NCI-H2227 treated with DMSO at 0.1 percent for 48 hours (cell line): ENCODE data around the gene MGLL.

Experiments
- DNase-seq: peaks from one replicate; lab custom pipeline; 2025; lab: John Stamatoyannopoulos, UW

MGLL gene

DNA sequence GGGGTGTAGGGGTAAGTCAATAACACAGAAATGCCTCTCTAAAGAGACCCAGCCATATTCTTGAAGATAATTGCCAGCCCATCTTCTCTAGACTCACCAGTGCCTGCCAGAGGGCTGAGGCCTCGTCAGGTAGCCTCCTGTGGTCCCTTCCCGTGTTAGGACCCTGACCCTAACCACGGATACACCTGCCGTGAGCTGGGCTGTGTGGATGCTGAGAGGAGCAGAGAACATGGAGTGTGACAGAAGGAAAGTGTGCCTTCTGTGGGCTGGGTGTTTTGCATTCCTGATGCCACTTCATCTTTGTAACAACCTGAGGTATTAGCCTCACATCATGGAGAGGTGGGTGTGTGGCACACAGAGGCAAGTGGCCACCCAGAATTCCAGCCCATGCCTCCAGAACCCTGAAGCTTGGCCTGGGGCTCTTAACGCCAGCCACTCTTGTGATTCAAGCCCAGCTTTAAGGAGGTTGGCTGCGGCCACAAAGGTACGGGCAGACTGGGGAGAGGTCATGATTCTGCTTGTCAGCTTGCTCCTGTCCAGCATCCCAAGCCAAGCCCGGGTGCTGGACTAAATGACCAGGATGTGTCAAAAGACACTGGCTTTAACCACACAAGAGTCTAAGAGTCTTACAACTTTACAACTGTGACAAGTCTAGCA lies 170.7 kb downstream of the MGLL start:
- DNase-seq: no peak

DNA sequence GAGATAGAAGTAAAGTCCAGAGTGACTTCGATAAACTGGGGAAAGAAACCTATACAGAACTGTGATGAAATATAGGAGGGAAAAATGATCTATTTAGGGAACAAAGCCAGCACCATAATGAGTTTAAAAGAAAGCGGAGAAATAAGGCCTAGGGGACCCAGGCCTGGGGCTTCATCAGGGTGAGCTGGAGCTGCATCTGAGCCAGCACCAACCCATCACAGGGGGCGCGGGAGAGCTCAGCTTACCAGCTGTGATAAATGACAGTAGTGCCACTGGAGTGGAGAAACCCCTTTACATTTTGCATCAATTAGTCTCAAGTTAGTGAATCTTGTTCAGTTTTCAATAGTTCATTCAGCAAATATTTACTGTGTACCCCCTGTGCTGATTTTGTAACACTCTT lies 172.1 kb downstream of the MGLL start:
- no peak for DNase-seq

DNA sequence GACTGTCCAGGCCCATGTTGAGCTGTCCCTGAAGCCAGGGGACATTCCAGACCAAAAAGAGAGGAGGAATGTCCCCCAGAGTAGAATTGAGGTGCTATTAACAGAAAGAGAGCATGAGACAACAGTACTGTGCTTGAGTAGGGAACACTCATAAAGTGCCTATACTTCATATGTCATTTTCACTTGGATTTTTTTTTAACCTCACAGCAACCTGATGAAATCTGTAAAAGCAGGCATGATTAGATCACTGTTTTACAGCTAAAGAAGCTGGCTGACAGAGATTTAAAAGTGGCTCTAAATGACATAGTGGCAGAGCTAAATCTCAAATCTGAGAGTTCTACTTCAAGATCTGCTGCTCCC lies 174.5 kb downstream of the MGLL start:
- no peak for DNase-seq

DNA sequence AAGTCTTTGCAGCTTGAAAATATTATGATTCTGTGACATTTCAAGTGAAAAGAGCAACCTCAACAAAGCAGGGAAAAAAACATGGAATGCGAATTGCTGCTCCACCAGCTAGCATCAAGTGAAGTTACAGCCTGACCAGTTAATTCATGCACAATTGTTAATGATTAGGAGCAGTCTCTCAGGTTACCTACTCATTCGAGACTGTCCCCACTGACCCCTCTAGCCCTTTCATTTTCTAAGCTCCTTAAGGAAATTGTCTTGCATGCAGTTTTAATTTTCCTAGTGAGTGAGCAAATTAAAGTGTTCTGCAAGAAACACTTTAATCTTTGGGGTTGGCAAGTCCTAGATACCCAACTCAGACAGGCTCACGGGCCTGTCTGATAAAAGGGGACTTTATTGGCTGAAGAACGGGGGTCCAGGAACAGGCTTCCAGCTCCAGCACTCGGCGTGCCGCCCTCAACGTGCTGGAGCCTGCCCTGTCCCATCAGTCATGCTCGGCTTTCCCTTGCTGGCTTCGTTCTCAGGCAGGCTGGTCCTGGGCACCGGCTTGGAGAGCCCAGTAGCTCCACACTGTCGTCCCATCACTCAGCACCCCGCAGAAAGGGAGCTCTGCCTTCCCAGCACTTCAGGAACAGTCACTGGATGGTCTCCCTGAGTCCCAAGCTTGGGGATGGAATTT lies 175.0 kb downstream of the MGLL start:
- DNase-seq: no peak

DNA sequence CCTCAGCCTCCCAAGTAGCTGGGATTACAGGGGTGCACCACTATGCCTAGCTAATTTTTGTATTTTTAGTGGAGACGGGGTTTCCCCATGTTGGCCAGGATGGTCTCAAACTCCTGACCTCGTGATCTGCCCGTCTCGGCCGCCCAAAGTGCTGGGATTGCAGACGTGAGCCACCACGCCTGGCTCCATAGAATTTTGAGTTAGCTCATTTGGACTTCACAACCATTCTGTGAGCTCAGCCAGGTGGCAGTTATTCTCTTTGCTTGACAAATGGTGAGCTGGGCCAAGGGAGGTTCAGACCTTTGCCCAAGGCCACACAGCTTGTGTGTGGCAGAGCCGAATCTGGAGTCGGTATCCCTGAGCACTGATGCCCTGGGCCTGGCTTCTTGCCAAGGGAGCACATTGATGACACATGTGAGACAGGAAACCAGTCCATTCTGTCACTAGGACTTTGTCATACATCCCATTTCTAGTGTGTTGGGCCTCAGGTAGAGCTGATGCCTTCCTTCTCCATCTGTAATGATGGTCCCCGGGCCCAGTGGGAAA lies 175.7 kb downstream of the MGLL start:
- DNase-seq: no peak

DNA sequence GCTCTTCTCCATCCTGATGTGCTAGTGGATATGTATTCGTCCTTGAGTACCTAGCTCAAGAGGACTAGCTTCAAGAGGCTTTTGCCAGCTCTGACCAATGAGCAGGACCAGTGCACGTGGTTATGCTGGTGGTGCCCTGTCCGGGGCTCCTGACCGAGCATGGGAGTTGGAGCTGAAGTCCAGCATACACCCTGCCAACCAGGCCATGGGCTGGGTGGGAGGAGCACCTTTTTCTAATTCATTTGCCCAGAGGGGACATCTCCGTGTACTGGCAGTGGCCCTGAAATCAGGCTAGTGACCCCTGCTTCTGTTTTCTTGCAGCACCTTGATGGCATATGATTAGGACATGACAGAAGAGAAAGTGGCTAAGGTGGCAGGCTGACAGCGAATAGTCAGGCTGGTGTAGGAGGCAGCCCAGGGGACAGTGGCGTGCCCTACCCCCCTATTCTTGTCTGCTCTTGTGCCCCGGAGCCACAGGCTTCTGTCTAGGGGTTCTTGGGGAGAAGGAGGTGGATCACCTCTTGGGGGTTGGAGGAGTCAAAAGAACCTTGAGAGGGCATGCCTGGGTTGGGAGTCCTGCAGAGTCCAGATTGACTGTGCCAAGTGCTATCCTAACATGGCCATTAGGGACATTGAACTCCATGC lies 176.8 kb downstream of the MGLL start:
- DNase-seq: no peak

DNA sequence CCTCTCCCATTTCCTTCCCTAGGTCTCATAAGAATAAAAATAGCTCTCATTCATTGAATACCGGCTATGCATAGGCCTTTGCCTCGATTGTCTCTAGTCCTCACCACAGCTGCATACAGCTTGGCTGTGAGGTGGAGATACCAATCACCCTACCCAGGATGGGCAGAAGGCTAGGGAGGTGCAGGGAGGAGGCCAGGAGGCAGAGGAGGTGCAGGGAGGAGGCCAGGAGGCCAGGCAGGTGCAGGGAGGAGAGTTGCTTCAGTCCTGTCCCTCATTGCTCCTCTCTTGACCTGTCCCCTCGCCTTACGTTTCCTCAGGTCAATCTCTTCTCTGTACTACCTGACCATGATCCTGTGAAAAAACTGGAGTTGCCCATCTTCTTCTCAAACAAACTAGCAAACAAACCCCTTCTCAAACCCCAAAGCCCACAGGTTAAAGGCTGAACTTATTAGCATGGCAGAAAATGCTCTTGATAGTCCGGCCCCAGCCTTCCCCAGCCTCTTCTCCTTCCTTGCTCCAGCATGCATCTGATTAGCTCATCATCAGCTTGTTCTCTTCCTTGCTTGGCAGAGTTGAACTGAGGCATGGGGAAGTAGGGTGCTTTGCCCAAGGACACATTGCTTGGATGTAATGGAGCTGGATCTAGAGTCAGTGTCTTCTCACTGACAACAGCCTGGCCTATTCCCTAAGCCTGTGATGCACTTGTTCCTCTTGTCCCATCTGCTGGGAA lies 177.5 kb downstream of the MGLL start:
- no peak for DNase-seq

DNA sequence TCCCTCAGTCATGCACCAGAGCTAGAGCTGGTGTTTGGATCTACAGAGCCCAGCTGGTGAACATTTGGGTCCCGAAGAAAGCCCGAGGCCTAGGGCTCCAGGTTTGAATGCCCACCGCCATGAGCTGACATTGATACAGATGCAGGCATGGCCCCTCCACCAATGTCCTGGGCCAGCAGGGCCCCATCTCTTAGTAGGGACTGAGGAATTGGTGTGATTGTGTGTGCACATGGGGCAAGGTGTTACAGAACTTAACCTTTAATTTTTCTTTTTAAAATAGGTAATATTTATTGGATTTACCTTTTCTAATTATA lies 182.3 kb downstream of the MGLL start:
- DNase-seq: no peak

DNA sequence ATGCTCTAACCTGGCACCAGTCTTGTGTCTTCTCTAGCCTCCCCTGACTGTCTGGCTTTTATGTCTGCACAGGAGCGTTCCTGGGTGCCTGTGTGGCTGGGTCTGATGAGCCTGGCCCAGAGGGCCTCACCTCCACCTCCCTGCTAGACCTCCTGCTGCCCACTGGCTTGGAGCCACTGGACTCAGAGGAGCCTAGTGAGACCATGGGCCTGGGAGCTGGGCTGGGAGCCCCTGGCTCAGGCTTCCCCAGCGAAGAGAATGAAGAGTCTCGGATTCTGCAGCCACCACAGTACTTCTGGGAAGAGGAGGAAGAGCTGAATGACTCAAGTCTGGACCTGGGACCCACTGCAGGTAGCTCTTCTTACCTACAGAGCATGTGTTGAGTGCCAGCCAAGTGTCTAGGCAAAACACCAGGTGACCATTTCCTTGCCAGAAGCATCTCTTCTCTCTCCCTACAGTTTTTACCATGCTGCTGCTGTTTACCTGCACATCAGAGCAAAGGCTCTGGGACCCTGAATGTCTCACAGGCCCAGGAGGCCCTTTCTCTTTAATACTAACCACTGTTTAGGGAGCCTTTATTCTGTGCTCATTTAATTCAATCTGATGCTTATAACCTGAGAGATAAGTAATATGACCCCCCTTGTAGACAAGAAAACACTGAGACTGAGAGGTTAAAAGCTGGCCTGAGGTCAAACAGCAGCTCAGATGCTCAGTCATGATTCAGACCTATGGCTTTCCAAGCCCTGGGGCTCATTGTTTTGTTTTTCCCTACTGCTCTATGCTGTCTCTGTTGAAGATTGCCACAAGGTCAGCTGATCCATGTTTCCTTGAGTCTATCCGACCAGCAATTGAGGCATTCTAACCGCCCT lies 182.9 kb downstream of the MGLL start:
- DNase-seq: no peak
